GM21737 (cell line): ENCODE results near the gene TASP1.

Experiments
- ATAC-seq: cut with Tn5 transposase; IDR thresholded peaks from one replicate; pipeline ENCODE4 v1.9.1; 2021; ENCODE audit warnings: mild to moderate bottlenecking, moderate library complexity; ENCODE audit not compliant: unreplicated experiment

Gene TASP1

GRCh38 chr20:13449868-13450434 is 188.8 kb downstream of the TASP1 start:
- ATAC-seq: no peak

DNA sequence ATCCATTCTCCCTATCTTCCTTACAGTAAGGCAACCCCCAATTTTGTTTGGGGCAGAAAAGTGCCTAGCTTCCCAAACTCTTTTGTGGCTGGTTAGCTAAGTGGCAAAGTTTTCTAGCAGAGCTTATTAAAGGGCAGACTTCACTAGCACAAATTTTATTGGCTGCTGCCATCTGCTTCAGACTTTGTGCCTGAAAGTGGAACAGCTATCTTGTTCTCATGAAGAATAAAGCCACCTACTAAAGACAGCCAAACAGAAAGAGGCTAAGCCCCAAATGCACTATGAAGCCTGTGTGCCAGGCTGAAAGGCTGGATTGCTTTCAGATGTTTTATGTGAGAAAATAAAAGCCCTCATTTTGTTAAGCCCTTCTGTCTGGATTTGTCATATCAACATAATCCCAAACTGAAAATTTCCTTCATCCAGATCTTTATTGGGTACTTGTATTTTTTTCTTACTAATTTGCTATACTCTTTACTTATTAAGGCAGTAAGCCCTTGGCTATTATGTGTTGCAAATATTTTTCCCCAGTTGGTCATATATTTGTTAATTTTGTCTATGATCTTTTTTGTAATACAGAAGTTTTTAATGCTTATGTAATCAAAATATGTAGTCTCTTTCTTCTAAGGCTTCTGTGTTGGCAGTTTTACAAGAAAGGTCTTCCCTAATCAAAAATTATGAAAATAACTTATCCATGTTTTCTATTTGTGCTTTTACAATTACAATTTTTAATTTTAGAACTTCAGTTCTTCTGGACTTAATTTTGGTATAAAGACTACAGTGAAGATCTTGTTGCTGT is 191.1 kb downstream of the TASP1 start:
- ATAC-seq: no peak

GRCh38 chr20:13443690-13444089 is 195.0 kb downstream of the TASP1 start:
- no peak for ATAC-seq

DNA sequence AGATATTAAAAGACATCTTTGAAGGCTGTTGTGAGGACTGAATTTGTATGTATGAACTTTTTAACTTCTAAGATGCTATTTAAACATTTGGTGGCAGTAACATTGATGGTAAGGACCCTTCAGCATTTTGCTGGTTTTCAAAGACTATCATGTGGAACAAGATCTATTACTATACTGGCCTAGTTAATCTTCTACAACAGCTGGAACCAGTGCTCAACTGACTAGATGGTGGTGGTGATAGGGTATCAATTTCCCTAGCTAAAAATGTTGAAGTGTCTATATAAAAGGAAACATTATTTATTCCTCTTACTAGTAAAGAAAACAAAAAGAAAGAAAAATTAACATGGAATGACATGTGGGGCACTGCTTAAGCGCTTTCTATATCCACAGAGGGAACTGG is 195.7 kb downstream of the TASP1 start:
- no peak for ATAC-seq

GRCh38 chr20:13441388-13441787 is 197.3 kb downstream of the TASP1 start:
- no peak for ATAC-seq

- ATAC-seq: no peak
These were observed 202.2 kb downstream of the TASP1 start for GRCh38 chr20:13436530-13436929.

- no peak for ATAC-seq
These were observed 206.6 kb downstream of the TASP1 start for GRCh38 chr20:13432126-13432525.

GRCh38 chr20:13430346-13431002 is 208.3 kb downstream of the TASP1 start:
- no peak for ATAC-seq

GRCh38 chr20:13428684-13429083 is 210.0 kb downstream of the TASP1 start:
- ATAC-seq: no peak

DNA sequence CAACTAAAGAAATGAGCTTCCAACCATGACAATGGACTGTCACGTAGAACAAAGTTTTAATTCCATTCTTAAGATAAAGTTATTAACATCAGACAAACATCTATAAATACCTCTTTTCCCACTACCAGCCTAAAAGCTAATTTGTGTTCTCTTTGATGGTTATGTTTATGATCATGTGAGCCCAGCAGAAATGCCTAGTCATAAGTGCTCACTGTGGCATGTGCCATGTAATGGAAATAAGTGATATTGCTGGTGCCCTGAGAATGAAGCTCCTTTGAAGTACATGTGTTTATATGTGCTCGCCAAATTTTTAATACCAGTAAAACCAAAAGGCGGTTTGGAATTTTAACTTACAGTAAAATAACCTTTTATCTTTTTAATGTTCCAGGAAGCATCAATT is 211.9 kb downstream of the TASP1 start:
- no peak for ATAC-seq

DNA sequence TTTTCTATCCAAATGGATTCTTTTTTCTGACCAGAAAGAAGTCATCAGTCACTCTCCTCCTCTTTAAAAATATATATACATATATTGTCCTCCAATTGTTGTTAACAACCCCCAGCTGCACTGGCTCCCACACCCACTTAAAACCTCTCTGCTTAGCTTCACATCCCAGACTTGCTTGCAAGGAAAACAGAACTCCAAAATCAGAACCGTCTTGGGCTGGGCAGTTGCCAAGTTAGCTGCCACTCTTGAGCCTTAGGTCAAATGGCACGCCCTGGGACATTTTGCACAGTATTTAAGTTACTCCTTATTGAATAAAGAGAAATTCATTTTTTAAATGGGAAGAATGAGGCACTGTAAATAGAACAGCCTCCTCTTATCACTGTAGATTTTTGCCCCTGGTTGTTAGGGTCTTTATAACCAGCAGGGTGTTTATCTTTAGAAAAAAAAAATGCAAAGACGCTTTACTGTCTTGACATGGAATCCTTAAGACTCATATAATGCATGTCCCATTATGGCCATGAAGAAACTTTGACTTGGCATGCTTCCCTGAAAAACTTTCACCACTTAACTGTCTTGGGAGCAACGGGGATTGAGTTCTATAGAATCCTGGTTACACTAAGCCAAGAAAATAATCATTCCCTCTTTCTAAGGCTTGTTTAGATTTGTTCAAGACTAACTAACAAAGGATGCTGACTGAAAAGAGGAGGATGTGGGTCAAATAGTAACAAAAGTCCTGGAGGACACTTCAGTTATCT is 213.2 kb downstream of the TASP1 start:
- ATAC-seq: no peak

DNA sequence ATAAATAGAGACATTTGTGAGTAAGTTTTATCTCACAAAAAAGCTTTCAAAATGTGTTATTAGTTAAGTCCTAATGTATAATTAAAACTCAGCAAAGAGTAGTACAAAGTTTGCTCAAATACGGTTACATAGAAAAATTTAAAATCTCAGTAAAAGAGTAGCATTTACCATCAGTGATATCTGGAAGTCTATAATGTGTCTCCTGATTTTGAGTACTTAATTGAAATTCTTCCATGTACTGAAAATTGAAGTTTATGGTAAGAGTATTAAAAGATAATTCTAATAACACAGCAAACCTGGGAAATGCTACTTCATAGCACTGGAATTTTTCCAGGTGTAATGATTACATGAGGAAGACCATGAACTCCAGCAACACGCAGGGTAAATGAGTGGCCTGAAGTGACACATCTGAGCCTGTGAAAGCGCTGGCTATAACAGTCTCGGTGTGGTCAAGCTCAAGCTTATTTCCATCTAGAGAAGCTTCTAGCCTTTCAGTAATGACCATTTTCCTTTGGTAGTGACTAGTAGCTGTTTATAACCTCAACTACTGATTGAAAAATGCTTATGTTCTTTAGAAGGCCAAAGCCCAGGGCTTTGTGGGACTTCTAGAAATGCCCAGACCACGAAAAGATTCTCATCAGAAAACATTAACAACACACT is 214.4 kb downstream of the TASP1 start:
- no peak for ATAC-seq

DNA sequence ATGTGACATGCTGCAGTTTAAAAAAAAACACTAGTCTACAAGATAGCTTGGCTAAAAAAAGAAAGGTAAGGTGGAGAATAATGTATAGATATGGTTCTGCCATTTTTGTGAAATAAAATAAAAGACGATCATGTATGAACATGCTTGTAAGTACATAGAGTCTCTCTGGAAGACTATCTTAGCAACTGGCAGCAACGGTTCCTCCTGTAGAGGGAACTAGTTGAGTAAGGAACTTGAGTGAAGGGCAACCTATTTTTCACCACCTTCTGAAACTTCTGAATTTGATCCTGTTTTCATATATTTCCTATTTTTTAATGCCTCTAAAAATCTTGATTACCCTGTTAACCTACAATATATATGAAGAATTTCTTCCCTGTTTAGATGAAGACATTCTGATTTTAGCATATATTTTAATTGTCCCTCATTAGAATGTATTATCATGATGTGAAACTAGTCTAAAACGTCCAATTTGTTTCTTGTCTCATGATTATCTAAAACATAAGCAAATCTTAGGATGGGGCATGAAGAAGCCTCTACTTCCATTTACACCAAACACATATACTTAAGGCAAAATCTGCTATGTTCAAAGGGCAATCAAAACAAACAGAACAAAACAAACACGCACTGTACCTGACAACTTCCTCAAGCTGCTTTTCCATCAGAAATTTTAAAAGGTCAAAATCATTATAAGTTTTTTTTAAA is 215.1 kb downstream of the TASP1 start:
- no peak for ATAC-seq

DNA sequence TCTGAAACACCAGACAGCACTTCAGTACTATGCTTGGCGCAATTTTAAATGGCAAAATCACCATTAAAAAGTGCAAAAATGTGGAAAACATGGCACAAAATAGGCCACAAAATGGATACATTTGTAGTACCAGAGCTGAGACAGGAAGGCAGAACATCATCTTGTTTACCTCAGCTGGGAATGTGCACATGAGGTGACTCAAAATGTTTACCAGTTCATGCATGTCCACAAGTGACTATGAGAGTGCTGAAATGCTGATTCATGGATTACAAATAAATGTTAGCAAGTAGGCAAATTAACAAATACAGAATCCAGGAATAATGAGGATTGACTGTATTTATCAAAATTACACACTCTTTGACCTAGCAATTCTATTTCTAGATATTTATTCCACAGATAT is 216.1 kb downstream of the TASP1 start:
- ATAC-seq: no peak

- ATAC-seq: no peak
These were observed 218.1 kb downstream of the TASP1 start for GRCh38 chr20:13420625-13421024.

DNA sequence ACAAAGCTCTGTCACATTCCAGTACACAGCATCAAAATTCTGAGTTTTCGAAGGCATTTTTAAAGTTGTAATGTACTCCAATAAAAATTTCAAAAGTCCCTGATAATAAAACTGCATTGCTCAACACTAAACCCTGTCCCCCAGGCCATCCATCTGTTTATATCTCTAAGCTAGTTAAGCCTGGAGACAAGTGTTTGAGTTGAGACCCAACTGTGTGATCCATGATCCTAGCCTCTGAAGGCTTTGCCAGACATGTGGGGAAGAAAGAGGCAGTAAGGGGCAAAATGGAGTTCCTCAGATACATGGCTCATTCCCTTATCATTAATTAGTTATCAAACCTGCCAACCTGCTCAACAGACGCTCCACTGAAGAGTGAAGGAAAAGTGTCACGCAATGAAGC is 219.3 kb downstream of the TASP1 start:
- no peak for ATAC-seq

DNA sequence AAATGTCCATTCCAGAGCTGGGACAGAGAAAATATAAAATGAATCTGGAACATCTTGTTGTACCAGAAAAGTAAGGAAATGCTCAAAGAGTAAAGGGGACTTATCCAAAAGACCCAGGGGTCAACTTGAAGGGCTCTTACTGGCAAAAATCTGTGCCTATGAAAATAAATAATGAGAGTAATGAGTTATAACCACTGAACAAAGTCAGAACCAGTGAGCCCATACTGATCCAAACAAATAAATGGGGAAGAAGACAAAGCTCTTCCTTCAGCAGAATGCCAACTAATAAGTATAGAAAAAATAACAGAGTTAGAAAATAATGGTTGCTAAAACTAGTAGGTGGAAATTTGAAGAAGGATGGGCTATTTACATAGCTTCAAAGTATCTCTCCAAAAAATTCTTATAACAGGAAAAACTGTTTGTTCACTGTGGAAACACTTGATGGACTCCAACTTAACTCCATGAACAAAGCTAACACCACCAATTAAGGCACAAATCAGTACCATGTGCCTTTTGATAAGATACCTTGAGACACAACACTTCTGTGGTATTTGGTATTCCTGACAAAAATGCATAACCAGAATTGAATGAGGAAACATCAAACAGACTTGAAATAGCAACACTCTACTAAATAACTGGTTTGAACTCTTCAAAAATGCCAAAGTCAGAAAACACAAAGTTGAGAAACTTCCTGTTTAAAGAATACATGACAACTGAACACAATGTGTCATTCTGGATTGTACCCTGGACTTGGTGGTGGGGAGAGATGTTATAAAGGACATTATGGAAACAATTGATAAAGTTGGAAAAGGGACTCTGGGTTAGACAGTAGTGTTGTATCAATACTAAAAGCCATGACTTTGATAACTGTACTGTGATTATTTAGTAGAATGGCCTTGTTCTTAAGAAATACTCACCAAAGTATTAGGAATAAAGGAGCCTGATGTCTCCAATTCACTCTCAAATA is 220.2 kb downstream of the TASP1 start:
- no peak for ATAC-seq

DNA sequence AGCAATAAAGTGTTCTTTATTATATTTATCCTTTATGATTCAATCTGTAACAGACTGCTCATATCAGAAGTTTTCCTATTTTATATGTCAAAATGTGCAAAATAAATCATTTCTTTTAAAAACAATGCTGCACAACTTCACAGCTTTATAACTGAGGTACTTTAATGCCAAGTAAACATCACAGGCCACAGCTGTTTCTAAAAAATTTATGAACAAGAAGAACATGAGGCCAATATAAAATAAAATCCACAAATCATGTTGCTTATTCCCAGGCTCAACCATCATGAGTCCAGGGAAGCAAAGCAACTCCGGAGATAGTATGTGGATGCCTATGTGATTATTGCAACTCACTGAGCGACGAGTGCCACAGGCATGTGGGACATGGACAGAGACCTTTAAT is 222.2 kb downstream of the TASP1 start:
- ATAC-seq: no peak

DNA sequence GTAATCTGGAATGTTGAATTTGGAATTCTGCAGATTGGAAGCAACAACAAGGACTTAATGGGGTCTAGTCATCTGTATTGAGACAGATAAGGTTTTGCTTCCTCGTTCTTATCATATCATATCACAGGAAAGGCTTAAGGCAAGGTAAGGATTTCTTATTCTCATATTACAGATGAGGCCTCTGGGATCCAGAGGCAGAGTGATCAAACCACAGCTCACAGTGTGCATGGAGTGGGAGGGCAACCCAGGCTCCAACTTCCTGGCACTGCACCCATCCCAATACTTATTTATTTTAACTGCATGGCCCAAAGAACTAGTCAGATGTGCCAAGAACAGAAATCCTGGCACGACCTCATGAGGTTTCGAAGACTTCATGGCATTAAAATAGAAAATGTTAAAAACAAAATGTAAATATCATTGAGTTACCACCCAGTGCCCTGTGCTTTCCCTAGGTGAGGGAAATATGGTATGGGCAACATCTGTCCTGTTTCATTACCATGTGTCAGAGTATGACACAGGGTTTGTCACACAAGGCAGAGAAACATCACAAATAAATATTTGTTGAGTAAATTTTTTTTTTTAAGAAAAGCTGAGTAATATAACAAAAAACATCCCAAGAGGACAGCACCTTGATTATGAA is 225.8 kb downstream of the TASP1 start:
- no peak for ATAC-seq
